ENCODE results near the gene WFS1. TPM values are rescaled to one million over a fixed set of nuclear protein-coding genes. Genes with fewer than 3 reads are reported as not detected.

Gene WFS1
- total RNA-seq, 2 donors from 2014 or later, result 12.1 to 12.7 TPM

DNA sequence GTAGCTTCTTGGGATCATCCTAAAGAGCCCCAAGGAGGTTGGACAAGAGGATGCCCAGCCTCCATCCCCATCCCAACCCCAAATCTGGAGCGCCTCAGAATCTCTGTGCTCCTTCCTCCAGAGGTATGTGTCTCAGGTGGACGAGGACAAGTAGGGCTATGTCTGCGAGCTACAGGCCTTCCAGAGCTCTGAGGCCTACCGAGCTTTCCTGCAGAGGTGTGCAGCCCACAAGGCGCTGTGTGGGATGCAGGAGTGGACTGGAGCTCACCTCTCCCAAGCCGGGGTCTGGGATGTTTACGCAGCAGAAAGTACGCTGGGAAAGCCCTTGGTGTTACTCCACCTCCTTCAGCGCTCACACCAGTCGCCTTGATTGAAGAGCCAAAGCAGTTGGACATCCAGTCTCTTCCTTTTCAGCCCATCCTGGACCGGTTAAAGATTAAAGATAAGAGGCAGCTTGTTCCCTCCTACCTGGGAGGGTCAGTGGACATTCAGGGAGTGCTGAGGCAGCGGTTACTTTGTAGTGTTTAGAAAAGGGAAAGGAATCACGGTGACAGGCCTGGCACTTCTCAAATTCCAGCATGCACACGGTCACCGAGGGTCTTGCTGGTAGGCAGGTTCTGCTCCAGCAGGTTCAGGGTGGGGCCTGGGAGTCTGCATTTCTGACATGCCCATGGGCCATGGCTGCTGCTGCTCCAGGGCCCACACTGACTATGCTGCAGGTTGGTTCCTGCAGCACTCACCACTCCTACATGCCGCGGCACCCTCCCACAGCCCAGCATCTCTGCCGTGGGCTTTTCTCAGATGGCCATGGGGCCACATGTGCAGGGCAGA lies 39.8 kb upstream of the WFS1 start:
- no peak overlapping the region for H3K9ac ChIP-seq (ENCODE audit: low read depth in 2 of 2, low read length in 2 of 2)
- TF ChIP-seq, protein P1, sequence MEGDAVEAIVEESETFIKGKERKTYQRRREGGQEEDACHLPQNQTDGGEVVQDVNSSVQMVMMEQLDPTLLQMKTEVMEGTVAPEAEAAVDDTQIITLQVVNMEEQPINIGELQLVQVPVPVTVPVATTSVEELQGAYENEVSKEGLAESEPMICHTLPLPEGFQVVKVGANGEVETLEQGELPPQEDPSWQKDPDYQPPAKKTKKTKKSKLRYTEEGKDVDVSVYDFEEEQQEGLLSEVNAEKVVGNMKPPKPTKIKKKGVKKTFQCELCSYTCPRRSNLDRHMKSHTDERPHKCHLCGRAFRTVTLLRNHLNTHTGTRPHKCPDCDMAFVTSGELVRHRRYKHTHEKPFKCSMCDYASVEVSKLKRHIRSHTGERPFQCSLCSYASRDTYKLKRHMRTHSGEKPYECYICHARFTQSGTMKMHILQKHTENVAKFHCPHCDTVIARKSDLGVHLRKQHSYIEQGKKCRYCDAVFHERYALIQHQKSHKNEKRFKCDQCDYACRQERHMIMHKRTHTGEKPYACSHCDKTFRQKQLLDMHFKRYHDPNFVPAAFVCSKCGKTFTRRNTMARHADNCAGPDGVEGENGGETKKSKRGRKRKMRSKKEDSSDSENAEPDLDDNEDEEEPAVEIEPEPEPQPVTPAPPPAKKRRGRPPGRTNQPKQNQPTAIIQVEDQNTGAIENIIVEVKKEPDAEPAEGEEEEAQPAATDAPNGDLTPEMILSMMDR (IDR thresholded peaks at IDR 0.05), result no peak
- H3K9me3 ChIP-seq, result no peaks in the 10 kb centered on the region
- no peaks in the 10 kb centered on the region for H3K27me3 ChIP-seq
- H3K4me3 ChIP-seq, result no peak overlapping the region
- no peak for DNase-seq
- no peak overlapping the region for H3K27ac ChIP-seq
- intact Hi-C loops (cut with DNase I), result no loop called here
- H3K36me3 ChIP-seq, result no peaks in the 10 kb centered on the region
- no peaks in the 10 kb centered on the region for H3K4me1 ChIP-seq

DNA sequence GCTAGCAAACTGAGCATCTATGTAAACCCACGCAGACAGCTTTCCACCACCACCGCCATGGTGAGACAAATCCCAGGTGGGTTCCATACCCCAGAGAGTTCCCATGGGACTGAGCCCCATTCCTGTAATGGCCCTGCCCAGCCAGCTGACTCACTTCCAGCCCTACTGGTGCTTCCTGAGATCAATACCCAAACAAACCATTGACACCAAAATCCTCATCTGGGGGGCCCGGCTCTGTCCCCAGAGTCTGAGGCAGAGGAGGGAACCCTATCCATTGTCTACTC lies 39.2 kb upstream of the WFS1 start:
- H3K27ac ChIP-seq, result no peak overlapping the region
- H3K9me3 ChIP-seq, result no peaks in the 10 kb centered on the region
- no peak for DNase-seq
- H3K27me3 ChIP-seq, result no peaks in the 10 kb centered on the region
- TF ChIP-seq, protein P1 (IDR thresholded peaks at IDR 0.05), result no peak
- H3K4me1 ChIP-seq, result no peaks in the 10 kb centered on the region
- intact Hi-C loops (cut with DNase I), result no loop called here
- no peak overlapping the region for H3K9ac ChIP-seq (ENCODE audit: low read depth in 2 of 2, low read length in 2 of 2)
- H3K36me3 ChIP-seq, result no peaks in the 10 kb centered on the region
- no peak overlapping the region for H3K4me3 ChIP-seq

DNA sequence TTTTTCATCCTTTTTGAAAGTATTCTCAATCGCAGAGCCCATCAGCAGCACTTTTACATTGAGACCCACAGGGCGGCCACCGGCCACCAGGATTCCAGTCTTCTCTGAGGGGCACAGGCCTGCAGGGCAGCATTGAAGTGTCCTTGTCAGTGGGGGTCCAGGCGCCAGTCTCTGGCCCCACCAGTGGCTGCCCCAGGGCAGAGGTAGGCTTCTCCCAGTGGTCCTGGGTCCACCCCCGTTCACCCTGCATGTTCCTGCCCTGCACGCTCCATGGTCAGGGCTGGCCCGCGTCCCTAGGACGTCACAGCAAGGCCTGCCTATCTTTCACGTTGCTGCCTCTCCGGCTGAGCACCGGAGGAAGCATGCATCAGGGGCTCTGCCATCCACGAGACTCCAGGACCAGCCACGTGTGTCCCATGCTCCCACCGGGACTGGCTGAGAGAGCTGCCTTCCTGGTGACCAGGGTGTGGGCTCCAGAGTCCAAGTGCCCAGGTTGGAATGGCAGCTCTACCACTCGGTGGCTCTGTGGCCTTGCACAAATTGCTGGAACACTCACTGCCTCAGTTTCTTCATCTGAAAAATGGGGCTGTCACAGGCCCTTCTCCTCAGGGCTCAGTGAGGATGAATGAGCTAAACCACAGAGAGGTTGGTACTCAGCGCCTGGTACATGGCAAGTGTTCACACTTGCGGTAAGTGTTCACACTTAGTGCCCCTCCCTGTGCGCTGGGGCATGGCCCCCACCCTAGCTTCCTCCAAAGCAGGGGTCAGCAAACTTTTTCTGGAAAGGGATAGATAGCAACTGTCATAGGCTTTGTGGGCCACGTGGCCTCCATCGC lies 38.6 kb upstream of the WFS1 start:
- H3K9me3 ChIP-seq, result no peaks in the 10 kb centered on the region
- no peak overlapping the region for H3K4me3 ChIP-seq
- no peaks in the 10 kb centered on the region for H3K36me3 ChIP-seq
- intact Hi-C loops (cut with DNase I), result no loop called here
- H3K4me1 ChIP-seq, result no peaks in the 10 kb centered on the region
- no peaks in the 10 kb centered on the region for H3K27me3 ChIP-seq
- H3K27ac ChIP-seq, result no peak overlapping the region
- TF ChIP-seq, protein P1 (IDR thresholded peaks at IDR 0.05), result no peak
- no peak for DNase-seq
- H3K9ac ChIP-seq (ENCODE audit: low read depth in 2 of 2, low read length in 2 of 2), result no peak overlapping the region

DNA sequence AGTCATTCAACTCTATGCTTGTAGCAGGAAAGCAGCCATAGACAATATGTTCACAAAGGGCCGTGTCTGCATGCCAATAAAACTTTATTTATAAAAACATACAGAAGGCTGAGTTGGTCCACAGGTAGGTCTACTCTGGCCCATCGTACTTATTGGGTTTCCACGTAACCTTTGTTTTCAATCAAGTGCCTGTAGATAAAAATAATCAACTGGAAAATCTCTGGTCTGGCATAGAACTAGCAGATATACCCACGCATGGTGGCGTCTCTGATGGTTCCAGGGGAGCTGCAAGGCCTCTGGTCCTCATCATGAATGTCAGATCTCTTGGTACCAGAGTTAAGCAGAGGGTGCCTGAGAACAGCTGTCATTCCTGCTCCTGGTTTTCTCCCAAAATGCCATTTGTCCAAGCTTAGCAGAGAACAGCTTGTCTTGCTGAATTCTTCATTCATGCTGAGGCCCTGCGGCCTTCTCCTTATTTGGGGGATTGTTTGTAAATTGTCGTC lies 37.9 kb upstream of the WFS1 start:
- Histone ChIP-seq H3K27ac (no peak overlapping the region), H3K9ac (ENCODE audit: low read depth in 2 of 2, low read length in 2 of 2) (no peak overlapping the region), H3K4me1 (no peaks in the 10 kb centered on the region), H3K27me3 (no peaks in the 10 kb centered on the region), H3K4me3 (no peak overlapping the region), H3K9me3 (no peaks in the 10 kb centered on the region), H3K36me3 (no peaks in the 10 kb centered on the region)
- DNase-seq, result no peak
- intact Hi-C loops (cut with DNase I), result no loop called here
- TF ChIP-seq, protein P1 (IDR thresholded peaks at IDR 0.05), result no peak

DNA sequence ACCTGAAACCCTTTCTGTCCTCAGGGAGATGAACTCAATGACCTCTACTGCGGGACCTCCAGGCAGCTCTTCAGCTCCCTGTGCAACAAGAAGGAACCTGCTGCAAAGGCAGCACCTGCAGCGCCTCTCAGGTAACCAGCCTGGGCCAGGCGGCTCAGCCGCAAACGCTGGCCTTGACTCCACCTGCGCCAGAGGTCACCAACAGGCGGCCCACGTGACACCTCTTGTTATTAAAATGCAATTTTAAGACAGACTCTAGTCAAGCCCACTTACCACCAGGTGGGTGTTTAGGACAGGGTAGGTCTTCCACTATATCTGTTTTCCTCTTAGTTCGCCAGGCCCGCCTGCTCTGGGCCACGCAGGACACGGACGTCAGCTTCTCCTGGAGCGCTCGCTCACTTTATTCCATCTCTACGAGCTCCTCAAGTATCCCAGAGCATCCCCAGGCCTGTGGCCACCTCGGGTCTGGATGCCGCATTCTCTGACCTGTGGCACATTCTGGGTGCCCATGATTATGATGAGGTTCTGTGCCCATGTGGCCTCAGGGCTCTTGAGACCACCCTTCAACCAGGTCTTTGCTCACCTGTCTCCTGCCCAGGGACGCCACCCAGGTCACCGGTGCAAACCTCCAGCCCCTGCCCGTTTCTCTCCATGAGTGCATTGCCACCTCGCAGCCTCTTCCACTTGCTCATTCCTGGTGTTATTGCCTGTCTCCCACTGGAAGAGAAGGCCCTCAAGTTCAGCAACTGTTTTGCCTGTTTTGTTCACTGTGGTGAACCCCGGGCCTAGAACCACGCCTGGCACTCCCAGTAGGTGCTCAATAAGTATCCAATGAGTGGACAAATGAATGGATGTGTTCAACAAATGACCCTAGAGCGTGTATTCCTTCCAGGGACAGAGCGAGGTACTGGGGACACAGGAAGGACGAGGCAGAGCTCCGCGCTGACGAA lies 36.5 kb upstream of the WFS1 start:
- H3K36me3 ChIP-seq, result no peaks in the 10 kb centered on the region
- intact Hi-C loops (cut with DNase I), result no loop called here
- TF ChIP-seq, protein P1 (IDR thresholded peaks at IDR 0.05), result no peak
- DNase-seq, result no peak
- H3K4me1 ChIP-seq, result no peaks in the 10 kb centered on the region
- H3K27me3 ChIP-seq, result no peaks in the 10 kb centered on the region
- H3K9me3 ChIP-seq, result no peaks in the 10 kb centered on the region
- H3K27ac ChIP-seq, result no peak overlapping the region
- no peak overlapping the region for H3K4me3 ChIP-seq
- H3K9ac ChIP-seq (ENCODE audit: low read depth in 2 of 2, low read length in 2 of 2), result no peak overlapping the region
